GM21529 (cell line): ENCODE results near the gene ADAMTS18.

Experiments used
- ATAC-seq: cut with Tn5 transposase; IDR thresholded peaks from one replicate; pipeline ENCODE4 v1.9.1; 2021; ENCODE audit not compliant: unreplicated experiment

Gene ADAMTS18

DNA sequence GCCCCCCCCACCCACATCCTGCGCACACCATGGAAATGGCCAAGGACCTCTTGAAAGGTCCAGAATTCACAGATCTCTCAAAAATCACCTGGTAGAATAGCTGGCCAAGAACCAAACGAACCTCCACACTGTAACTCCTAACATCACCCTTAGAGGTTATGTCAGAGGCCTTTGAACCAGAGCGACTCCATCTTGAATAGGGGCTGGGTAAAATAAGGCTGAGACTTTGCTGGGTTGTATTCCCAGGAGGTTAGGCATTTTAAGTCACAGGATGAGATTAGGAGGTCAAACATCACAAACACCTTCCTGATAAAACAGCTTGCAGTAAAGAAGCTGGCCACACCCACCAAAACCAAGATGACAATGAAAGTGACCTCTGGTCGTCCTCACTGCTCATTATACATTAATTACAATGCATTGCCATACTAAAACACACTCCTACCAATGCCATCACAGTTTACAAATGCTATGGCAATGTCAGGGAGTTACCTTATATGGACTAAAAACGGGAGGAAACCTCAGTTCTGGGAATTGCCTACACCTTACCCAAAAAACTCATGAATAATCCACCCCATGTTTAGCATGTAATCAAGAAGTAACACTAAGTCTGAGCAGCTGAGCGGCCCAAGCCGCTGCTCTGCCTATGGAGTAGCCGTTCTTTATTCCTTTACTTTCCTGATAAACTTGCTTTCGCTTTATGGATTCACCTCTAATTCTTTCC, 200.9 kb downstream of the ADAMTS18 start:
- ATAC-seq, result no peak
